AG04450 (cell line): ENCODE measurements around the gene CALML5. TPM values are rescaled to one million over a fixed set of nuclear protein-coding genes. Genes with fewer than 3 reads are reported as not detected.

Source experiments
- CTCF ChIA-PET: fragments of 300-600, 350-600 bp; formaldehyde crosslinking; extraction: SDS; loops from one replicate; lab custom pipeline; 2022; ENCODE audit warnings: antibody characterized with exemption, inconsistent platforms; lab: Charles Lee
- POLR2A ChIA-PET: fragments of 350-600 bp; formaldehyde crosslinking; extraction: SDS; loops from one replicate; lab custom pipeline; 2021; ENCODE audit warnings: antibody characterized with exemption, inconsistent platforms; lab: Yijun Ruan, JAX
- DNase-seq: peaks from one replicate; pipeline ENCODE4 v3.0.0-alpha.2; 2011; ENCODE audit warnings: low read depth, low spot score
- H3K27ac ChIP-seq: one replicate; pipeline ENCODE4 v1.5.1; 2012; ENCODE audit warnings: low read depth, low read length, control low read depth
- H3K27me3 ChIP-seq: one replicate; pipeline ENCODE4 v1.6.0; 2012; ENCODE audit warnings: low read length; ENCODE audit not compliant: control insufficient read depth, insufficient read depth
- H3K4me3 ChIP-seq: 2 replicates; pipeline ENCODE4 v1.5.1; 2011; ENCODE audit warnings: mild to moderate bottlenecking, low read depth, low read length, control low read depth
- H3K9me3 ChIP-seq: 2 replicates; pipeline ENCODE4 v1.5.1; 2012; ENCODE audit warnings: low read length; ENCODE audit not compliant: control insufficient read depth, insufficient read depth
- polyA plus RNA-seq: library from polyadenylated mRNA; depleted of rRNA; stranded (reverse); fragments of >200 nt; gene quantifications from 2 replicates; pipeline ENCODE4 v1.2.3, GENCODE V29; 2011
- TF ChIP-seq, protein P1 (sequence below): IDR thresholded peaks from 2 replicates; pipeline ENCODE4 v1.5.1; 2011; ENCODE audit warnings: low read depth, low read length, control low read depth, inconsistent platforms

The CALML5 gene
- polyA plus RNA-seq, 1 experiment = not detected

DNA sequence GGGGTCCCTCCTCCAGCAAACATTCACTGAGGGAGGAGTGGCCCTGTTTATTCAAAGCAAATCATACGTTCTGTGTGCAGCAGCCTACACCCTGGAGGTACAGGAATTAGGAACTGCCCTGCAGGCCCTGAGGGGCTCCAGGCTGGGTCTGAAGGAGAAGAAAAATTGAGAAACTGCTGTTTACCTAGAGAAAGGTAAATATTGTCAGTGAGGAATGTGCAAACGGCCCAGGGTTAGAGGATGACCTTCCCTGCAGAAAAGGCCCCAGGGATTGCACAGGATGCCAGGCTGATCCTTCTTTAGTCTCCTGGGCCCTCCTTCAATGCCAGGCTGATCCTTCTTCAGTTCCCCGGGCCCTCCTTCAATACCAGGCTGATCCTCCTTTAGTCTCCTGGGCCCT is 5.7 kb downstream of the CALML5 start:
- Histone ChIP-seq H3K9me3 (peaks cover 18% of the 10 kb centered on the region), H3K27me3 (peaks cover 2% of the 10 kb centered on the region), H3K4me3 (no peak overlapping the region), H3K27ac (no peak overlapping the region)
- no peak for DNase-seq
- TF ChIP-seq, protein P1, sequence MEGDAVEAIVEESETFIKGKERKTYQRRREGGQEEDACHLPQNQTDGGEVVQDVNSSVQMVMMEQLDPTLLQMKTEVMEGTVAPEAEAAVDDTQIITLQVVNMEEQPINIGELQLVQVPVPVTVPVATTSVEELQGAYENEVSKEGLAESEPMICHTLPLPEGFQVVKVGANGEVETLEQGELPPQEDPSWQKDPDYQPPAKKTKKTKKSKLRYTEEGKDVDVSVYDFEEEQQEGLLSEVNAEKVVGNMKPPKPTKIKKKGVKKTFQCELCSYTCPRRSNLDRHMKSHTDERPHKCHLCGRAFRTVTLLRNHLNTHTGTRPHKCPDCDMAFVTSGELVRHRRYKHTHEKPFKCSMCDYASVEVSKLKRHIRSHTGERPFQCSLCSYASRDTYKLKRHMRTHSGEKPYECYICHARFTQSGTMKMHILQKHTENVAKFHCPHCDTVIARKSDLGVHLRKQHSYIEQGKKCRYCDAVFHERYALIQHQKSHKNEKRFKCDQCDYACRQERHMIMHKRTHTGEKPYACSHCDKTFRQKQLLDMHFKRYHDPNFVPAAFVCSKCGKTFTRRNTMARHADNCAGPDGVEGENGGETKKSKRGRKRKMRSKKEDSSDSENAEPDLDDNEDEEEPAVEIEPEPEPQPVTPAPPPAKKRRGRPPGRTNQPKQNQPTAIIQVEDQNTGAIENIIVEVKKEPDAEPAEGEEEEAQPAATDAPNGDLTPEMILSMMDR = no peak
- POLR2A ChIA-PET = no interaction called here
- CTCF ChIA-PET = no interaction called here

DNA sequence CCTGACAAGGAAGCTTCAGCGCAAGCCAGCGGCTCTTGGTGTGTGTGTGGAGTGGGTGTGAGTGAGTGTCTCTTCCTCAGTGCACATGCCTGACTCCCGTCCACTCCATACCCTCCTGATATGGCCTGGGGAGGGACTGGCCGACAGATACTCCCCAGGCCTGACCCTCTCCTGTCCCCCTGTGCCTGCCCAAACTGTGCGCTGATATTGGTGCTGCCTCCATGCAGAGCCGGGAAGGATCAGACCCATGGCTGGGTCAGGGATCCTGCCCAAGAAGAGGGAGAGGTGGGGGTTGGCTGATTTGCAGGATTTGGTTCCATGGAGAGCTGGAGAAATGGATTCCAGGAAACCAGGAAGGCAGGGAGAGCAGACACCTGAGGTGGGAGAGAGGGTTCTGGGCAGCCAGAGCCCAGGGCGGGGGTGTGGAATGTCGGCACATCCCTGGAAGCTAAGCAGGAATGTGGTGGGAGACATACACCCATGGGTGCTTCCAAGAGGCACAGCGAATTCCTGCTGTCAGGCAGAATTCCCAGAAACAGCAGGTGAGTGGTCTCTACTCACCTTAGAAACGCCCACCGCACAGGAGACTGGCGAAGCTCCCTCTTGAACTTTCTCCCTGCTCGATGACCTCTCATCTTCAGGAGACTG is 6.3 kb downstream of the CALML5 start:
- Histone ChIP-seq H3K9me3 (peaks cover 14% of the 10 kb centered on the region), H3K27ac (no peak overlapping the region), H3K4me3 (no peak overlapping the region), H3K27me3 (no peaks in the 10 kb centered on the region)
- ChIA-PET CTCF (no interaction called here), POLR2A (no interaction called here)
- TF ChIP-seq, protein P1 = no peak
- DNase-seq = no peak

DNA sequence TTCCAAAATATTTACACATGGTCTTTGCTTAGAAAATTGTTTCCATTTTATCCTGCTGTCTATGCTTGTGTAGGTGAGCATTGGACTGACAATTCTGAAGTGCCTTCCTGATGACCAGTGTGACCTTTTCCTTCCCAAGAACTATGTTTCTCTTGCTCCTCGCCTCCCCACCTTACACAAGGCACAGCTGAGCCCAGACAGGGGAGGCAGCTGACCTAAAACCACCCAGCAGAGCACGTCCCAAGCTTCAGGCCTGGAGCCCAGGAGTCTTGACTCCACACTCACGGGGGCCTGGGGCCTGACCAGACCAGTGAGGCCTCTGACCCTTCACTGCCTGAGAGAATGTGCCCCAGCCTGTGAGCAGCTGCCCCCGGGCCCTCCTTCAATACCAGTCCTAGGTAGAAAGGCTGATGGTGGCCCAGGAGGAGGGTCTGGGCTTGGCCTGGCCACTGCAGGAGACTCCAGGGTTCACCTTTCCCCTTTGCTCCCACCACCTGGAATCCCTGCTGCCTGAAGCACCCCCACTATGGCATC is 7.0 kb downstream of the CALML5 start:
- Histone ChIP-seq H3K9me3 (peaks cover 14% of the 10 kb centered on the region), H3K4me3 (no peak overlapping the region), H3K27me3 (no peaks in the 10 kb centered on the region), H3K27ac (no peak overlapping the region)
- CTCF ChIA-PET = no interaction called here
- DNase-seq = no peak
- TF ChIP-seq, protein P1 = no peak
- POLR2A ChIA-PET = no interaction called here

DNA sequence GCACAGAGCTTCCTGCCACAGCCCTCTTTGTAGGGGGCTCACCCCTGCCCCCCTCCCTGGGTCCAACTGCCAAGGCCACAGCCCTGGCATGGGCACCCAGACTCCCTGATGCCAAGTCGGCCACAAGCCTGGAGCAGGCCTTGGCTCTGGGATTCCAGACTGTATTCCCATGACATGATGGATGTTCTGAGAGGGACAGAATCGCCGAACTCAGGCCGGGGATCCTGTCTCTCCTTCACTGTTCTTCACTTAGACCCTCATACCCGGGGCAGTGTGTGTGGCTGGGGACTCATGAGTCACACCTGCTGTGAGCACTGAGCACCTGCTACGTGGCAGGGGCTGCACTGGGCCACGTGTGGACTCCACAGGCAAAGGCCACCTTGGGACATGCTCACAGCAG is 7.9 kb downstream of the CALML5 start:
- CTCF ChIA-PET = no interaction called here
- POLR2A ChIA-PET = no interaction called here
- TF ChIP-seq, protein P1 = no peak
- H3K27me3 ChIP-seq = peaks cover 2% of the 10 kb centered on the region
- no peak overlapping the region for H3K27ac ChIP-seq
- no peak overlapping the region for H3K4me3 ChIP-seq
- DNase-seq = no peak
- peaks cover 14% of the 10 kb centered on the region for H3K9me3 ChIP-seq

DNA sequence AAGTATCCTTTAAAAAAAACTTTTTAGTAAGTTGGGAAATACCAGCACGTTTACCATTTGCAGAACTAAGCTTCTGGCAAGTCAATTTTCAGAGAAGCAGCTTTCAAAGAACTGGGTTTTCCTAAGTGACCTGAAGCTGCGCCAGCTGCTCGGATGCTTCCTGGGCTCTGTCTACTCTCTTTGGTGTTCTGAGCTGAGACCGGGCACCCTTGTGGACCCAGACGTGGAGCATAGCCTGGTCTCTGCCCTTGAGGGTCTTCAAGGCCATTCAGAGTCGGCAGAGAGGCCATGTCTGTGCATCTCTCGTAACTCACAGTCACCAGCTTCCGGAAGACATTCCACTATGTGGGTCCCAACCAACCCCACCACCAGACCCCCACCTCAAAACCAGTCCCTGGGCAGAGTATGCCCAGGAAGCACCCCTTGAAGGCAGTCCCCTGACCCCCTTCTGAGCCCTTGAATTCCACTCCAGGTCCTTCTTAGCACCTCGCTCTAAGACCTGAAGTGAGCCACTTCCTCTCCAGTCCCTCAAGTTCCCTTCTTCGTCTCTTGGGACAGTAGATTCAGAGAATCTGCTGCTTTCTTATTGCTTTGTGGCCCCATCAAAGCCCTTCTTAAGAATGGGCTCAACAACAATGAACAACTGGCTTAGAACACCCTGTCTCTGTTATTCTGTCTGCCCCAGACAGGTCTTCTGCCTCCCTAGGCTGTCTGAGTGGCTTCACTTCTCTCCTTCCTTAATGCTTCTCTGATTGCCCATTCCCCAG is 8.5 kb downstream of the CALML5 start:
- POLR2A ChIA-PET = no interaction called here
- Histone ChIP-seq H3K9me3 (peaks cover 14% of the 10 kb centered on the region), H3K27ac (no peak overlapping the region), H3K27me3 (peaks cover 5% of the 10 kb centered on the region), H3K4me3 (no peak overlapping the region)
- no peak for DNase-seq
- TF ChIP-seq, protein P1 = no peak
- CTCF ChIA-PET = interaction anchor here (0.7 kb wide), 1 partner anchor 57 kb away, joined by 3 read pairs; no protein-coding TSS in a partner anchor
